Measurements from ENCODE around the gene MOXD1.

DNA sequence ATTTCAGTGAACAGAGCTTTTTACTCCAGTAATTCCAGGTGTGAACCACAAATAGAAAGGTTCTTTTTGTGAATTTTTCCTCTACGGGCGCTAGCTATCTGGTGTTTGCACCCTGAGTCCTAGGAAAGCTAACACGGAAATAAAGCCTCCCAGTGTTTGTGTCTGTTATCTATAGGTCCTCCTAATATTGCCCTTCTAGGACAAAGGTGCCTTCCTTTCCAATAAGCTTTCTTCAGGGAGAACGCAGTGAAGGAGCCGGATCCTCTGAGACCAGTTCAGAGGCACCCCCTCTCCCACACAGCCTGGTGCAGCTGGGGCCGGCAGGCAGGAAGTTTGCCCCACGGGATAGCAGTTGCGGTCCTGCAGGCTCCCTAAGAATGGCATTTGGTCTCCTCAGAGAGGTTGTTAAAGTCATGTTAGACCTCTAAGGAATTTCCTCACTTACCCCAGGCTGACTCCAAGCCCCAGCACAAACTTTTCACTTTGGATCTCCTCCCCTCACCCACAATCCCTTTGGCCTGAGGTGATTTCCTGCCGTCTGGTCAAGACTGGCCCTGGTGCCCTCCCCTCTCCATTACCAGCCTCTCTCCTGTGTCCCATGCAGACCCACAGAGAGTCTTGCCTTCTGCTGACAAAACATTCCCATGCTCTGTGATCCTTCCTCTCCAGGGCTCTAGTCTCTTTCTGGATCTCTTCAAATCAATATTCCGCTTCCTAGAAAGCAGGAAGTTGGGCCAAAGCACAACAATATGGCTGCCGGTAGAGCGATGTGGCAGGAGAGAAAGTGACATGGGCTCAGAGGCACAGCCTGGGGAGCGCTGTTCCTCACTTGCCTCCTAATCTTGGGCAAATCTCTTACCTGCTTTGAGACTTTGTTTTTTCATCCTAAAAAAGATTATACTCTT is 126.0 kb downstream of the MOXD1 start:
- TF ChIP-seq, protein P1, sequence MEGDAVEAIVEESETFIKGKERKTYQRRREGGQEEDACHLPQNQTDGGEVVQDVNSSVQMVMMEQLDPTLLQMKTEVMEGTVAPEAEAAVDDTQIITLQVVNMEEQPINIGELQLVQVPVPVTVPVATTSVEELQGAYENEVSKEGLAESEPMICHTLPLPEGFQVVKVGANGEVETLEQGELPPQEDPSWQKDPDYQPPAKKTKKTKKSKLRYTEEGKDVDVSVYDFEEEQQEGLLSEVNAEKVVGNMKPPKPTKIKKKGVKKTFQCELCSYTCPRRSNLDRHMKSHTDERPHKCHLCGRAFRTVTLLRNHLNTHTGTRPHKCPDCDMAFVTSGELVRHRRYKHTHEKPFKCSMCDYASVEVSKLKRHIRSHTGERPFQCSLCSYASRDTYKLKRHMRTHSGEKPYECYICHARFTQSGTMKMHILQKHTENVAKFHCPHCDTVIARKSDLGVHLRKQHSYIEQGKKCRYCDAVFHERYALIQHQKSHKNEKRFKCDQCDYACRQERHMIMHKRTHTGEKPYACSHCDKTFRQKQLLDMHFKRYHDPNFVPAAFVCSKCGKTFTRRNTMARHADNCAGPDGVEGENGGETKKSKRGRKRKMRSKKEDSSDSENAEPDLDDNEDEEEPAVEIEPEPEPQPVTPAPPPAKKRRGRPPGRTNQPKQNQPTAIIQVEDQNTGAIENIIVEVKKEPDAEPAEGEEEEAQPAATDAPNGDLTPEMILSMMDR (conservative IDR thresholded peaks at IDR 0.05): no peak
- no peak for TF ChIP-seq EZH2 (IDR thresholded peaks at IDR 0.05; ENCODE audit: low read depth)
